HG03432 (cell line): ENCODE measurements around the gene LGMN.

ENCODE experiments used
- ATAC-seq: cut with Tn5 transposase; IDR thresholded peaks from one replicate; pipeline ENCODE4 v1.9.1; 2021; ENCODE audit warnings: mild to moderate bottlenecking, moderate library complexity; ENCODE audit not compliant: unreplicated experiment

The LGMN gene

DNA sequence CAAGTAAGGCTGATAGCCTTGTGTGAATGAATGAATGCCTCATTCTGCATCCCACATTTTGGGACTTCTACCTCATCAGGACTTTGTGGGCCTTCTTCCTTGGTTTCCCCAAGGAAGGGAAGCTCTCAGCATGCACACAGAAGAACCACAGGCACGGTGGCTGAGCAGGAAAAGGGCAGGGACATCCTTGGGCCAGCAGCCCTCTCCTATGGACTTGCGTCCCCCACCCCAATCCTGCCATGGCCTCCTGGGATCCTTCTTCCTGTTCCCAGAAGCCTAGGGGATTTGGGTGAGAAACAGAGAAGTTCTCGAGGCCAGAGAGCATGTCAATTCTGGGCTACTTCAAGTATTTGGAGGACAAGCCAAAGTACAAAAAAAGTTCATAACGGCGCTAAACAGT lies 69.7 kb downstream of the LGMN start:
- no peak for ATAC-seq

DNA sequence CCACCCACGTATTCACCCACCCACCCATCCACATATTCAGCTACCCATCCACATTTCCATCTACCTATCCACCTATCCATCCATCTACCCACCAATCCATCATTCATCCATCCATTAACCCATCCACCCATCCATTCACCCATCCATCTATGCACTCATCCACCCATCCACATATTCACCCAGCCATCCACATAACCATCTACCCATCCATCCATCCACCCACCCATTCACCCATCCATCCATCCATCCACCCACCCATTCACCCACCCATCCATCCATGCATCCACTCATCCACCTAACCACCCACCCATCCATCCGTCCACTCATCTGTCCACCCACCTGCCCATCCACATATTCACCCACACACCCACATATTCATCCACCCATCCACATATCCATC lies 70.5 kb downstream of the LGMN start:
- ATAC-seq, result no peak

DNA sequence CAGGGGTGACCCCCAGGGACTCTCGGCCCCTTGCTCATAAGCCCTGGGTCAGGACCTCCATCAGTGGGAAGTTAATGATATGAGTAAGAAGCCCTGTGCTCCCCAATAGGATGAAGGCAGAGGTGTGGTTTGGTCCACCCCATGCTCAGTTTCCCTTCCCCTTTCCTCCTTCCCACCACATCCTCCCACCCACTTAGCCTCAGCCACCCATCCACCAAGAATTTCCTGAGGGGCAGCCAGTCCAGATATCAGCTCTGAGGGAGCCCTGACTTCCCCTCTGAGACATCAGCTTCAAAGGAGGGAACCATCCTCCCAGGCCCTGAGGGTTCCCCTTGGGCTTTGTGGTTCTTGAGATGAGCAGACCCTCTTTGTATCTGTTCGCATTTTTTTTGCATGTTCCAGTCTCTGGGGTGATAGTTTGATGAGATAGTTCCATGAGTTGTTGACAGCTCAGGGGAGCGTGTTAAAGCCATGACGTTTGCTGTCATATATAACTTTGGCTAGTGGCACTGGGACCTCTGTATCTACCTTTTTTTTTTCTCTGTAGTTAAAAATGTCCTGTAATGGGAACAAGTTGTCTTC lies 71.2 kb downstream of the LGMN start:
- peak; percentile 83 for ATAC-seq

DNA sequence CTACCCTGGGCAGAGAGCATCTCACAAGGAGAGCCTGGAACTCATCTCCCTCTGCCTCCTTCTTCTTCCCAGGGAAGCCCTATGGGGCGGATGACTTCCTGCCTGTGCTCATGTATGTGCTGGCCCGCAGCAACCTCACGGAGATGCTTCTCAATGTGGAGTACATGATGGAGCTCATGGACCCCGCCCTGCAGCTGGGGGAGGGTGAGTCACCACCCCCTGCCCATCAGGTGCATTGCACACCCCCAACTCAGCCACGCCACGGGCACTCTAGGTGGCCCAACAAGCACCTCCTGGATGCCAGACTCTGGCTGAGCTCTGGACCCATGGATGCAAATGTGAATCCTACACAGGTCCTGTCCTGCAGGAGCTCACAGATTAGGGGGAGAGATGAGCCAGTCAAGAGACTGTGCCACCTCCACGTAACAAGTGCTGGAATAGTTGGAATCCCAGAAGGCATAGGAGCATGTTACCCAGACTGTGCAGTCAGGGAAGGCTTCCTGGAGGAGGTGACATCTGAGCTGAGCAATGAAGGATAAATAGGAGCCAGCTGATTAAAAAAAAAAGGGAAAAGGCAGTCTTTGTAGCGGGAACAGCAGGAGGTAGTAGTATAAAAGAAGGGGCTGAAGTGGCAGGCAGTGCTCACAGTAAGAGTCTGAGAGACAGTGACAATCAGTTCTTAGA lies 71.9 kb downstream of the LGMN start:
- ATAC-seq, result no peak

DNA sequence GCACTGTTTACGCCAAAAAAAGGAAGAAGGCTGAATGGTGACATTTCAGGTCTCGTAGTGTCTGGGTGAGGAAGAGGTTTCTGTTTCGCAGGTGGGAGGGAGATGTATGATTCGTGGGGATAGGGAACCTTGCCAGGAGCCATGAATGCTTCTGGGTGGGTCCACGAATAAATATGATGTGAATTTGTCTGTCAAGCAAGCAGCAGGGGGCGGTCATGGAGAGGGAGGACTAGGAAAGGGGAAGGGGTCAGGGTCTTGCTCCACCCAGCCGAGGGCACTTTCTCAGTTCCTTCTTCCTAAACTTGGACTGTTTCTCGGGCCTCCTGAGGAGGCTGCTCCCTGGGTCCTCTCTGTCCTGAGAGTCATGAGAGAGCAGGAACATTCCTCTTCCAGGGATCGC lies 72.5 kb downstream of the LGMN start:
- ATAC-seq, result no peak

DNA sequence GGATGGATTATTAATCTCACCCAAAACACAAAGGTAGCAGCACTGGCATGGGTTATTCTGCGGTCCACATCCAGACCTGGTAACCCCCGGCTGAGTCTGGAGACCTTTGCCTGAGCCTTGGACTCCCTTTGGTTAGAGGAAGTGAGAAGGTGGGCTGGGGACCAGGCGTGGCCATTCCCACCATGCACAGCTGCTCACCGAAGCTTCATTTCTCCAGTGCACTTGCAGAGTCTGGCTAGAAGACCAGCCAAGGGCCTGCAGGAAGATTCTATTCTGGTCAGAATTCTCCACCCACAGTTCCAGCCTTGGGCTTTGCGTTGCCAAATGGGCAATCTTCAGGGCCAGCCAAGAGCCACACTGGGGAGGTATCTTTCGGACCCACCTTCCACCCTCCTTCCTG lies 73.0 kb downstream of the LGMN start:
- no peak for ATAC-seq

DNA sequence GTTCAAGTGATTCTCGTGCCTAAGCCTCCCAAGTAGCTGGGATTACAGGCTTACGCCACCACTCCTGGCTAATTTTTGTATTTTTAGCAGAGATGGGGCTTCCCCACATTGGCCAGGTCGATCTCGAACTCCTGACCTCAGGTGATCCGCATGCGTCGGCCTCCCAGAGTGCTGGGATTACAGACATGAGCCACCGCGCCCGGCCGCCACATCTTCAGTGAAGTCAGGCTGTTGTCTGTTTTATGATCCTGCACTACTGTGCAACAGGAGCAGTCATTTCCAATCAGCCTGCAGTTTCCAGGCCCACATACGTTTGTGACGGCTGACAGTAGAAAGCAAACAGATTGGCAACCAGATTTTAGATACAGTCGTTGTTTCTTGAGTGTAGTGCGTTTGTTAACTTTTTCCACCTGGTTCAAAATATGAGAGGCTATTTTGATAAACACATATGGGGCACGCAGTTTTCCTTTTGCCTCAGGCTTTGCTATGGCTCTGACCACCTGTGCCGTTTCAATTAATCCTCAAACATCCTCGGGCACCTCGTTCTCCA lies 74.8 kb downstream of the LGMN start:
- no peak for ATAC-seq

DNA sequence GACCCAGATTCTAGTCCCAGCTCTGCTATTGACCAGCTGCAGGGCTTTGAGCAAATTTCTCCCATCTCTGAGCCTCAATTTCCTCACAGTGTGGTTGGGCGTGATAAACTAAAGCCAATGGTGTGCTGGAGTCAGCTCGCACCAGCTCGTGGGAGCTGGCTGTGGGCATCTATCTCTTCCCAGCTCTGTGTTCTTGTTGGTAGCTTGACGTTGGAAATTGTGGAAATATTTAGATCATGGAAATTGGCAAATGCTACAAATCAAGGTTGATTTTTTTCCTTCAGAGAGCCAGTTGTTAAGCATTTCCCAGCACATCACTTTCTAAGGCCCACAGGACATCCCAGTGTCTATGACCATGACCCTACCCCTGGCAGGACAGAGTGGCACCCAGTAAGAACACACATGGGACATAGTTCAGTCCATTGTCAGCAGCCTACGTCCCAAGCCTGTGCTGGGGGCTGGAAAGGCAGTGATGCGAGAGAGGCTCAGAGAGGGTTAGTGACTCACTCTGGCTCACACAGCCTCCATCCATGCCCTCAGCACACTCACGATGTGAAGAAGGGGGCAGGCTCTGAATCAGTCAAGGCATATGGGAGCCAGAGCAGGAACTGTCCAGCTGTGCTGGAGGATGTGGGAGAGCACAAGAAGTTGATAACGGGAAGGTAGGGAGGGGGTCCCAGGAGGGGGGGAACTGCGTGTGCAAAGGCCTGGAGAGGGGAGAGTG lies 77.6 kb downstream of the LGMN start:
- ATAC-seq, result no peak

DNA sequence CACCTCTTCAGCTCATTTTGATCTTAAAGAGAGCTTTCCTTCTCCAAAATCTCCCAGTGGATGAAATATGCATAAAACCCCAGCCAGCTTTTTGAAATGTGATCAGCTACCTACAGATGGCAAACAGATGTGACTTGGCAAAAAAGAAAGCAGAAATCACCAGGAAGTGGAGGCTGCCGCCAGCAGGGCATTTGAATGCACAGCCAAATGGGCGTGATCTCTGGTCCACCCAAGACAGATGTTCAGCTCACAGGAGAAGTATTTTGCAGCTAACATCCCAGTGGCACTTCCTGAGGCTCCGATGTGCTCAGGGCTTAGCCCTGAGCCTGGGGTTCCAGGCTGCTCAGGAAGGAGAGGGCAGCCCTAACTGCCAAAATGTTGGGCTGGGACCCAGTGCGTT lies 78.3 kb downstream of the LGMN start:
- ATAC-seq, result peak; percentile 41

DNA sequence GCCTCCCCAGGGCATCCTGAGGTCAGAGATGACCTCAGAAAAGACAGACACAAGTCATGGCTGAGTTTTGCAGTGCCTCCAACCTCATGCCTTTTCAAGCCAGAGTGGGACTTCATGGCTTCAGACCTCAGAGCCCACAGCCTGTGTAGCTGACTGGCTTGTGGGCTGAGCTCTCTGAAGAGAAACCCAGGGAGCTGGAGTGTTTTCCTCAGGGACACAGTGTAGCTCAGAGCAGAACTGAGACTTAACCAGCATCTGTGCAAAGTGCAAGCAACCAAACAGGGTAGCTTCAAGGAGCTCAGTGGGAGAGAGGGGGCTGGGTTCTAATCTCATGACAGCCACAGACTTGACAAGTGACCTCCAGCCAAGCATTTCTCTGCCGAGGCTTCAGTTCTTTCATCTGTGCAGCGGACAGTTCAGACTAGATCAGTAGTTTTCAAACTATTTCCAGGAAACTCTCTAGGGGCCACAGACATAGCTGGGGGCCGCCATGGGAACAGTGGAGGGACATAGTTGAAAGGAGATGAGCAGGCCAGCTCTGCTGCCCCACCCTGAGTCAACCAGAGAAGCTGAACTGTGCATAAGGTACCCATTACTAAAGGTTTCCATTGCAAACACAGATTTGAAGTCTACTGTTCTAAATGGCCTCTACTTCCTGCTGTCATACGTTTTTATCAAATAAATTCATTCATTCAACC lies 80.0 kb downstream of the LGMN start:
- ATAC-seq, result no peak

DNA sequence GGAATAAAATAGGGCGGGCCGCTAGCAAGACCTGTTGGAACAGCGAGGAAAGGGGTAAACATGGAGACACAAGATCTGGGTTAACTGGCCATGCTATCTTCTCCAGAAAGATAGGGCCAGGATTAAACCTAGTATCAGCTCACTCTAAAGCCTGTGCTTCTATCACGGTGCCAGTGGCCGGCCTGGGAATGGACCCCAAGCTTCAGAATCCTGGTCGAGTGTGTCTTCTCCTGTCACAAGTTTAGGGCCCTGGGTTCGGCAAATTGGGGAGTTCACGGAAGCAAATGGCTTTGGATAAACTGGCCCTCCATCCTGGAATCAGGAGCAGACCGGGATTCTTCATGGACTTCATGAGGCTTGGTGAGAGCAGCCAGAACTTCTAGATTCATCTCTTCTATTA lies 82.2 kb downstream of the LGMN start:
- ATAC-seq, result no peak

DNA sequence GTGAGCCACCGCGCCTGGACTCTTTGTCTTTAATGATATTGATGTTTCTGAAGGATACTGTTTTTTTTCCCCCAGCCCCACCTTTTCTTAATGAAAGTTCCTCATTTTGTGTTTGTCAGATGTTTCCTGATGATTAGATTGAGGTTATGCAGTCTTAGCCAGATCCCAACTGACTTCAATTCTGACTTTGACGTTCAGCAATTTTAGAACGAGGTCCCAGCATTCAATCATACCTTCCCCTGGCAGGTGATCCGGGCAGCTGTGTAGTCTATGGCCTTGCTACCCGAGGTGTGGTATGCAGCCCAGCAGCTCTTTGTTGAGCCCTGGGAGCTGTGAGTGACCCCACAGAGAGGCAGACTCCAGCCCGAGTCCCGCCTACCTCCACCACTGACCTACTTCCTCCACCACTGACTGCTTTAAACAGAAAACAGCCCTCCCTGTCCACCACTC lies 82.7 kb downstream of the LGMN start:
- ATAC-seq, result no peak

DNA sequence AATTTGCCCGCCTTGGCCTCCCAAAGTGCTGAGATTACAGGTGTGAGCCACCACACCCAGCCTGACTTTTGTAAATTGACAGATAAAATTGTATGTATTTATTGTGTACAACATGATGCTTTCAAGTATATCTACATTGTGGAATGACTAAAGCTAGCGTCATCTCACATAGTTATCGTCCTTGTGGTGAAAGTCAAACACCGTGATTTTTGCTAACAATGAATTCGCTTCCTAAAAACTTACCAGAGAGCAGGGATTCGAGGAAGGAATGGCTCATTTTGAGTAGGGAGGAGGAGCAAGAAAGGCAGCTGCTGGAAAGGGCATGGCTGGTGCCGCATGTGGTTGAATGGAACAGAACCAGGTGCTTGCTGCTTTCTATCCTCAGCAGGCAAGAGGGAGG lies 85.4 kb downstream of the LGMN start:
- no peak for ATAC-seq

DNA sequence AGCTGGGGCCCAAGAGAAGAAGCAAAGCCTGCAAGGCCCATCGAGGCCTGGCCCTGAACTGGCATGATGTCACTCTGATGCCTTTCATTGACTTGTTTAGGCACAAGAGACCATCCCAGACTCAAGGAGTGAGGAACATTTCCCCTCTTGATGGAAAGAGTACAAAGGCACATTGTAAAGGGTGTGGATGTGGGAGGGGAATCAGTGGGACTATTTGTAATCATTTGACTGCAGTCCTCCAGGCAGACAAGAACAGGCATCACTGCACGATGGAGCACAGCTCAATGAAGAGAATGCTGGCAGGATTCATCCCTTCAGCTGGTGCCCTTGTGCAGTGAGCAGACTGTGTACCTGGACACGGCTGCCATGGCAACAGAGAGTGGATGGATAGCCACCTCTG lies 87.9 kb downstream of the LGMN start:
- ATAC-seq, result no peak

DNA sequence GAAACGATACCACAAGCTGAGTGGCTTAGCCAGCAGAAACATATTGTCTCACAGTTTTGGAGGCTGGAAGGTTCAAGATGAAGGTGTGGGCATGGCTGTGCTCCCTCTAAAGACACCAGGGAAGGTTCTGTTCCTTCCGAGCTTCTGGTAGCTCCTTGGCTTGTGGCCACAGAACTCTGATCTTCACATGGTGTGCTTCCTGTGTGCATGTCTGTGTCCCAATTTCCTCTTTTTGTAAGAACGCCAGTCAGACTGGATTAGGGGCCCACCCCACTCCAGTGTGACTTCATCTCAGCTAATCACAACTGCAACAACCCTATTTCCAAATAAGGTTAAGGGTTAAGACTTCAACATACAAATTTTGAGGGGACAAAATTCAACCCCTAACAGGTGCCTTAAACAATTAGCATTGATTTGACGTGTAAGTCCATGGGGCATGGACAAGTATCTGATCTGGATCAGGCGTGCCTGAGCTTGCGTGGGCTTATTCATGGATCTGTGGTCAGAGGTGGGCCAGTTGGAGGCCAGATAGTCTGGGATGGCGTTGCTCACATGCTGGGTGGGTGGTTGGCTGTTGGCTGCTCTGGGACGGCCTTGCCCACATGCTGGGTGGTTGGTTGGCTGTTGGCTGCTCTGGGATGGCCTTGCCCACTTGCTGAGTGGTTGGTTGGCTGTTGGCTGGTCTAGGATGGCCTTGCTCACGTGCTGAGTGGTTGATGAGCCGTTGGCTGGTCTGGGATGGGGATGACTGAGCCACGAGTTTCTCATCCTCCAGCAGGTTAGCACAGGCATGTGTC lies 88.5 kb downstream of the LGMN start:
- peak; percentile 34 for ATAC-seq

DNA sequence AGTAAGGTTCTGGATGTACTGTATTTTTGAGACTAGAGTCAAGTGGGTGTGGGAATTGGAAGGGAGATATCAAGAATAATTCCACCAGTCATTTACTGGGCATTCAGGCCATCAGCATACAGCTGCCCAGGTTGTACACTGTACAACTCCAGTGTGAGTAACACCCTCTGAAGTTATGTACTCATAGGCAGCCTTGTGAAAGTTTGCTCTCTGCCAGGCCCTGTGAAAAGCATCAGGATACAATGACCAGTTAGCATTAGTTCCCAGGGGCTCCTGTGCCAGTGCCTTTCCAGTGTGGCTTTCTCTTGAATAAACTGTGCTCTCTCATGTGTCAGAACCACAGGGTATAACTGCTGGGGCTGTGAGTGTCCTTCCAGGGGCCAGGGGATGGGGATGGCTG lies 89.7 kb downstream of the LGMN start:
- ATAC-seq, result no peak

DNA sequence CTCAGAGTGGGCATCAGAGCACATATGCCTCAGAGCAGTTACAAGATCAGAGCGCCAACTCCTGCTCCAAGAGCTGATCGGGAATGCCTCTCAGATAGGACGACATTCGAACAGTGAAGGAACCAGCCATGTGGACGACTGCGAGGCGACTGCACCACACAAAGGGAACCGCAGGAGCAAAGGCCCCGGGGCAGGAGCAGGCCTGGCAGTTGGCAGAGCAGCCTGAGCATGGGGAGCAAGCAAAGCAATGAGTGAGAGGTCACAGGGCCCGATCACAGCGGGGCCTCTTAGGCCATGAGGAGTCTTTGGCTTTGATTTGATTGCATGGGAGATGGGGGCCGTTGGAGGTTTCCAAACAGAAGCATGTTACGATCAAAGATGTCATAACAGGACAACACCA lies 90.3 kb downstream of the LGMN start:
- ATAC-seq, result no peak

DNA sequence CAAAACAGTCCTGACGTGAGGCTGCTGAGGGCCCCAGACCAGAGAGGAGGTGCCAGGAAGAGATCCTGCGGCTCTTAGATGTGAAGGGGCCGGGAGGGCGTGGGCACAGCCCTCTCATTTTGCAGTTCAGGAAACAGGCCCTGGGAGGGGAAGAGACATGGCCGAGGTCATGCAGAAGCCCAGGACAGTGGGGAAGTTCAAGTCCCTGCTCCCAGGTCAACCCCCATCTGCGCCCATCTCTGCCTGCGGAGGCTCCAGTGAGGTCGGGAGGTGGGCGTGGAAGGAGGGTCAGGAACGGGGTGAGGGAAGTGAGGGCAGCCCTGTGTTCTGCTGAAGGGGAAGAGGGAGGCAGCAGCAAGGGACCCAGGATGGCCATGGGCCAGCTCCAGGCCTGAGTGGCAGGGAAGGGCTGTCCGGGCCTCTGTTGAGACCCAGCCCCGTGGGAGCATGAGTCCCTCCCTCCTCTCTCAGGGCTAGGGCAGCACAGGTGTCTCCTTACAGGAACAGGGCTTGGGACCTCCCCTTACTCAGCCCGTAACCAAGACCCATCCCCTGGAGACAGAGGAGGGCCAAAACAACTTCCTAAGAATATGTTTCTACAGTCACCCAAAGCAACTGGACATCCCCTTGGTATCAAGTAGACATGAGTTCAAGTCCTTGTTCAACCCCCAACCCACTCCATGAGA lies 90.8 kb downstream of the LGMN start:
- ATAC-seq, result no peak

DNA sequence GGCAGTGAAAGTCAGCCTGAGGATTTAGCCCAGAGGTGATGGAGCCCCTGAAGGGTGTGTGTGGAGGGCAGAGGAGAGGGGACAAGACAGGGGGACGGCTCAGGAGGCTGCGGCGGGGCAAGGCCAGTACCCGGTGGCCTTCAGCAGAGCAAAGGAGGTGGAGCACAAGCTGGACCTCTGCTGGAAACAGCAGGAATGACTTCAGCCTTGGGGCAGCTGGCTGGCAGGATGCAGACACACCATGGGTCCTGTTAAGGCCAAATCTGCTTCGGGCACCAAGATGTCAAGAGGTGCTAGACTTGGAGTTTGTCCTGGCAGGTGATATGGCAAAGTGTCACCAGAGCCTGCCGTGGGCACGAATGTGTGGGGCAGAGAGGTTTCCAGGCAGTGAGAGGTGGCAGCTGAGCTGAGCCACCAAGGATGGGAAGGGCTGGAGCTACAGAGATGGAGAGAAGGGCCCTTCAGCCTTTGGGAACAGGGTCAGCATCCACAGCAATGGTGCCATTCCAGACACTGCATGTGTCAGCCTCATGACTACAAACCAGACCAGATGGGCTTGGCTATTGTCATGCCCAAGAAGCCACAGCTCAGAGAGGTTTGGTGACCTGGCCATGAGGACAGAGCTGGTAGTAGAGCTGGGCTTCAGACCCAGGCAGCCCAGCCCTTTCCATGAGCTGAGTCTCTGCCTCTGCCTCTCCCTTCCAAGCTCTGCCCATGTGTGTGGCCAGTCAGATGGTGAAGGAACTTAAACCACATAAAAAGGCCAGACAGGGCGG lies 91.9 kb downstream of the LGMN start:
- no peak for ATAC-seq
